Stimulated activated CD4-positive, alpha-beta T cell treated with anti-CD3 and anti-CD28 coated beads, Interleukin-15, amount 100 ng/mL, for 1 hour (primary cell): ENCODE measurements around the gene SGMS2.
A peak's percentile ranks its signal among the peaks of the same experiment; 100 is the strongest.

Experiments used
- DNase-seq, 2 donors: peaks; one replicate each; pipeline ENCODE4 v3.0.0-alpha.2; 2020; ENCODE audit warnings: low read depth in 1 of 2, low spot score in 1 of 2

SGMS2 gene

DNA sequence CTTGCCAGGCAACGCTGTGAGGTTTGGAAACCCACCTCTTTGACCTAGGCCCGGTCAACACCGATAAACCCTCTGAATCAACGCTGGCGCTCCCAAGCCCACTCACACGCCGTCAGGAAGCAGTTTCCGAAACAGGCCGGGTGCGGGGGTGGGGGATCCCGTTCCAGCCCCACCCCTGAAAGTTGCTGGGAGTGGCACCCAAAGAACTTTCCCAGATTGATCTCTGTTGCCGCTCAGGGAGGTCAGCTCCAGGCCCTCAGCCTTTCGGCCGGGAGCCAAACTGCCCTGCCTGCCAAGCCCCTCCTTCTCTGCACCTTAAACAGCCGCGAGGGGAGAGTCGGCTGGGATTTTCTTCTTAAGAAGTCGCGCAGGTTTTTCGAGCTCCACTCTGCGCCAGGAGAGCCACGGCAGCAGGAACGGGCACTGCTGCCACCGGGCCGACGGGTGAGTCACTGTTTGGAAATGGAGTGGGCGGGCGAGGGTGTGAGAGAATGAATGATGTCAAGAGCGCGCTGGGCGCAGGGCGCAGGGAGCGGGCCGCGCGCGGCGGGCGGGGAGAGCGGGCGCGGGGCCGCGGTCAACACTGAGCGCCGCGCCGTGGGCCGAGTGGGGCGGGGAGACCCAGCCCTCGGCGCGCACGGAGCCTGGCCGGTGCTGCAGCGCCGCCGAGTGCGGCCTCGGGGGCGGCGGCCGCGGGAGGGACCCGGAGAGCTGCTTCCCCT, at the start of gene SGMS2:
TSS of gene SGMS2 (plus strand) at position 583 of the 722 bp plus-strand sequence. CDS start 70,622 bp downstream, outside the sequence.
- peak in 1 of 2 donors; percentile 49 for DNase-seq

DNA sequence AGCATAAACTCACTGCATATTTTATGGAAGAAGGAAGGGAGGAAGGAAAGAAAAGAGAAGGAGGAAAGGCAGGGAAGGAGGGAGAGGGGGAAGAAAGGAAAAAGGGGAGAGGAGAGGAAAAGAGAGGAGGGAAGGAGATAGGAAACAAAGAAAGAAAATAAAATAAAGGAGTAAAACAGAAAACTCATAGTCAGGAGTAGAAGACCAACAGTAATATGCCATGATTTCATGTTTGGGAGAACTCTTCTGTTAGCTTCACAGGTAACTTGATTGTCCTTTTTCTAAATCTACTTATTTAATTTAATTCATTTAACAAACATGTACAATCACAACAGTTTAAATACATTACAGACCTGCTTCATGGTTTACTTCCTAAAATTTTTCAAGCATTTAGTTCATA, 46.8 kb upstream of the SGMS2 start:
- DNase-seq = no peak

DNA sequence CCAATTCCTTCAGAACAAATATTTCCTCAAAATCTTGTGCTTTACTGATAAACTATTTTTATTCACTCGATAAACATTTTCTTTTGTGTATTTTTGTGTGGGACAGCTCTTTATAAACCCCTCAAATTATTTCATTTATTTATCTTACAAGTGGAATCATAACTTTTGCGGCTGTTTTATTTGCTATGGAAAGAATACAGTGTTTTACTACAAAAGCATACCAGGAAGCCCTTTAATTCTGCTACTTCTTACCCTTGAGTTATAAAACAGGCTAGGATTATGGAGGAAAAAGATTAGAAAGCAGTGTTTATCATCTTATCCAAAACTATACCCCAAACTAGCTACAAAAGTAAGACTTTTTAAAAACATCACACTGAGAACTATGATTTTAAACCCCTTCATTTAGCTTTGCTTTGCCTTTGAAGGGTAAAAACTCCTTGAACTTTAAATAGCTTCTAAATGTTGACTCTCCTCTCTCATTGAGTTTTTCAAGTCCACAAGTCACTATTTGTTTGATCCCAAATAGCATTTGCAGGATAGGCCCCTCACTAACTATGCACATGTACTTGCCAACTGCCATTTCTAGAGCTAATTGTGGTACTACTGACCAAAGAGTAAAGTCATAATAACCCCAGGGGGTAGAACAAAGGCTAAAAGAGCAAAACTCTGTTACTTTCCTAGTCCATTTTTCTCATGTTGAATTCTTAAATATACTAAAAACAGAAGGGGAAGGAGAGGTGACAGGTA, 45.8 kb upstream of the SGMS2 start:
- DNase-seq = no peak

DNA sequence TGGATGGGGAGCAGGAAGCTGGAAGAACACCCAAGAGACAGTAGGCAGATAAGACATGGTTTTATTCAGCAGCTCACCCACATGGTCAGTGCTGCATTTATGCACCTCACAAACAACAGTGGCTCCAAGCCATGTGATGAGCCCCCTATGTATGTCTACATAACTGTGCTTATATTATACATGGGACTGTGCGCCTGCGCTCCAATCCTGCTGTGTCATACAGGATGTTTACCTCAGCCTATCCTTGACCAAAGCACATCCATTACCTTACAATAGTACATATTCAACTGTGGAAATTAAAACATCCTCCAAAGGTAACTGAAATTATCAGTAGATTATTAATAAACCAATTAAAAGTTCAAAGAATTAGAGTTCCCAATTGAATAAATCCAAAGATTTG, 44.1 kb upstream of the SGMS2 start:
- DNase-seq = no peak

- no peak for DNase-seq
Observed at GRCh38 chr4:107791902-107792301, 32.8 kb upstream of the SGMS2 start.

DNA sequence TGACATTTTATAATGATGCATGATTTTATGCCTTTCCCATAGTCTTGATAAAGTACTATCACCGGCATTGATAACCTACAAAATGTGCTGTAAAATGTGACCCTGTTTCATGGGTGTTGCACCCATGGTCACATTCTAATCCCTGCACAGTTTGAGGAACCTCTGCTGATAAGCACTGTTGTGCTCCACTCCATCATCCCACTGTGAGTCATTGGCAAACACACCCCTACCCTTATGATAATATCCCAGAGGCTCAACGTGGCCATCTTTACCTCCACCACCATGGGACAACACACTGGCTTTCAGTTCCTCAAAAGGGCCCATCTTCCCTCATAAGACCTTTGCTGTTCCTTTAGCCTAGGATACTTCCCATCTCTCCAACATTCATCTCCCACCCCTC, 32.0 kb upstream of the SGMS2 start:
- no peak for DNase-seq

DNA sequence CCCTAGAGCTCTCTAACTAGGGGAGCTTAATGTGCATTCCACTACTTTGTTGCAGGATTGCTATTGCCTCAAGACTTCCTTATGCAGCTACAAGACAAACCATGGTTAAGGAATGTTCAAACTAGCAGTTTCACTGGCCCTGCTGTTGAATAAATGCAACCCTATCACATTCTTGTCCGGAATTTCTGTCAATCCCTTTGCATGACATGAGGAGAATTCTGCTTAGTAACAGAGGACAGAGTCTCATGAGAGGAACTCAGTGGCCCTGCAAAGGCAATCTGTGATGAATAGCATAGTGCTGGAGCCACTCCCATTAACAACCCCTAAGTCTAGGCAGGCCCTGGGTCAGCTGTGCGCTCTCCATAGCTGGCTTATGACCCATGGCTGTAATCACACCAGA, 30.7 kb upstream of the SGMS2 start:
- no peak for DNase-seq

GRCh38 chr4:107799669-107800450, 24.9 kb upstream of the SGMS2 start:
- no peak for DNase-seq

DNA sequence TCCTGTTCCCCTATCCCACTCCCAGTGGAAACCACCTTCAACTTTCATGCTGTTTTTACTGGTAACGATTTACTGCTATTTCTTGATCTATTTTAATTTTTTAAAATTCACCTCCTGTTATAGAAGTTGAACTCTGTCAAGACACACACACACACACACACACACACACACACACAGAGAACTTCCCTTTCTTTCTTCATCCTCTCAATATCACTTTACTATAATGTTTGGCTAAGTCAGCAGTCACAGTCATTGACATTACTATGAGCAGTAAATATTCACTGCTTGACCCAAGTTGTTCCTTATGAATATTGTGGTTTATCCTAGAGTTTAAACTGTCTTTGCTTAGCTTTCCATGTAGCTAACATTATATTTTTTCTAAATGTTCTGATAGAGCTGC, 24.0 kb upstream of the SGMS2 start:
- DNase-seq = no peak

- DNase-seq = no peak
Observed at GRCh38 chr4:107801766-107802211, 22.9 kb upstream of the SGMS2 start.

DNA sequence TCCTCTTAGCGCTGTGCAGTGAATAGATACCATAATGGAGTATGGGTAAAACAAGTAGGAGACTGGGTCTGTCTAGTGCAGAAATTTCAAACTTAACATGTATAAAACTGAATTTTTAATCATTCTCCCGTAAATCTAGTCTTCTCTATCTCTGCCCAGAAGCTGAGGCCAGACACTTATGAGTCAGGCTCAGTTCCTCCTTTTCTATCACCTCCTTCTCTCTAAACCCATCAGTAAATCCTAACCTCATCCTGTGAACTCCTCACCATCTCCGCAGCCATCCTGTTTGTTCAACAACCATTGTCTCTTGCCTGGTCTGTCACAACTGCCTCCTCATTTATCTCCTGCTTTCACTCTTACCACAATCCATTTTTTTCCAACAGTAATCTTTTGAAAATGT, 19.8 kb upstream of the SGMS2 start:
- no peak for DNase-seq

DNA sequence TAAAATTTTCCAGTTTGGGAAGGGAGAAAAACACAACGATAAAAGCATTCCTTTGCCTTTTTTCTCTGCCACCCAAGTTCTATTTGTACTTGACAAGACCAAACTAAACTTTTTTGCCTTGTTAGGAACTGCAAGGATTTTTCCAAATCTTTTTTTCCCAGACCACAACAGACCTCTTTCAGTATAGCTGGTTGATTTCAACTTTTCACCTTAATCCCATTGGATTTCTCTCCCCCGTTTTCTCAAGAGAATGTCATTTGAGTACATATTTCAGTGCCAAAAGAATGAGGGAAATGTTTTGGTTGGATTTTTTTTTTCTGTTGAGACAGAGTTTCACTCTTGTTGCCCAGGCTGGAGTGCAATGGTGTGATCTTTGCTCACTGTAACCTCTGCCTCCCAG, 18.5 kb upstream of the SGMS2 start:
- no peak for DNase-seq

DNA sequence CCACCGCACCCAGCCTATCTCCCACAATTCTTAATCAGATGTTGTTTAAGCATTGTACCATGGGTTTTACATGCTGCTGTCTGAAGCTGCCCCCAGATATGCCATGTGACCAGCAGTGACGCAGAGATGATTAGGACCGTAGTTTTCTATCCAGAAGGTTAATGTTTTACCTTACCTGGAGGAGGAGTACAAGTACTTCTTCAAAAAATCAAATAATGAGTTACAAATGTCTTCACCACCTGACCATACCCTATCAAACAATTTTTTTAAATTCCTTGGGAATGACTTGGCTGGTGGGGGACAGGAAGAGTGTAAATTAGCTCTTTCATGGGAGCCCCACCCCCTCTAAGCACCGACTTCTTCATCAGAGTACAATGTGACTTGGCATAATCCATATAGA, 16.2 kb upstream of the SGMS2 start:
- no peak for DNase-seq

- DNase-seq = no peak
Observed at GRCh38 chr4:107809210-107809609, 15.5 kb upstream of the SGMS2 start.

GRCh38 chr4:107814758-107815157, 10.0 kb upstream of the SGMS2 start:
- no peak for DNase-seq

GRCh38 chr4:107815158-107815557, 9.6 kb upstream of the SGMS2 start:
- DNase-seq = no peak

- DNase-seq = no peak
Observed at GRCh38 chr4:107818301-107818910, 6.3 kb upstream of the SGMS2 start.

- DNase-seq = no peak
Observed at GRCh38 chr4:107823870-107824349, 822 bp upstream of the SGMS2 start.

GRCh38 chr4:107825072-107825824, 516 bp downstream of the SGMS2 start:
- DNase-seq = no peak

GRCh38 chr4:107826421-107826980, 1.8 kb downstream of the SGMS2 start:
- DNase-seq = no peak
